Measurements from ENCODE around the gene ANXA2R.
"Not testable (repeated sequence)": the region's sequence is repeated elsewhere in the genome, so short reads cannot be mapped to it uniquely, and the experiment has no call there.

- TF ChIP-seq CTCF (IDR thresholded peaks at IDR 0.05 in 8 of 11, conservative IDR thresholded peaks at IDR 0.05 in 3 of 11); POLR2AphosphoS5 (IDR thresholded peaks at IDR 0.05): not testable (repeated sequence)
Measured at GRCh38 chr5:43086118-43086908, 46.2 kb upstream of the ANXA2R start.

Data from spleen (tissue), 7 donors.